Activated T-cell treated with anti-CD3 and anti-CD28 coated beads for 48 hours (primary cell): ENCODE data around the gene AKR1C1.
"Not testable (repeated sequence)": the region's sequence is repeated elsewhere in the genome, so short reads cannot be mapped to it uniquely, and the experiment has no call there.

Source experiments
- DNase-seq: peaks from one replicate; pipeline ENCODE4 v3.0.0-alpha.2; 2020; ENCODE audit warnings: low read depth

Gene AKR1C1

GRCh38 chr10:5018671-5019277 lies 55.6 kb downstream of the AKR1C1 start:
- not testable (repeated sequence) for DNase-seq

GRCh38 chr10:5019770-5020612 lies 56.8 kb downstream of the AKR1C1 start:
- DNase-seq: not testable (repeated sequence)

- not testable (repeated sequence) for DNase-seq
These were observed 58.5 kb downstream of the AKR1C1 start for GRCh38 chr10:5021624-5022290.

- DNase-seq: no peak
These were observed 60.1 kb downstream of the AKR1C1 start for GRCh38 chr10:5023177-5023805.

GRCh38 chr10:5025461-5025881 lies 62.3 kb downstream of the AKR1C1 start:
- not testable (repeated sequence) for DNase-seq

- no peak for DNase-seq
These were observed 67.8 kb downstream of the AKR1C1 start for GRCh38 chr10:5030989-5031388.

- not testable (repeated sequence) for DNase-seq
These were observed 68.4 kb downstream of the AKR1C1 start for GRCh38 chr10:5031588-5031987.

GRCh38 chr10:5032444-5032843 lies 69.2 kb downstream of the AKR1C1 start:
- not testable (repeated sequence) for DNase-seq
